ENCODE data around the gene EFCAB5.

GRCh38 chr17:30002088-30002487 lies 60.7 kb downstream of the EFCAB5 start:
- TF ChIP-seq CTCF (conservative IDR thresholded peaks at IDR 0.05 in 1 of 2, IDR thresholded peaks at IDR 0.05 in 1 of 2; ENCODE audit: extremely low read depth in 1 of 2, insufficient read depth in 1 of 2, low read depth in 1 of 2, low read length in 2 of 2) (no peak), EZH2 (IDR thresholded peaks at IDR 0.05; ENCODE audit: borderline replicate concordance, low read length) (no peak)
